AG20443 (cell line): Measurements from ENCODE around the gene TMEM40.
A peak's percentile ranks its signal among the peaks of the same experiment; 100 is the strongest.
"Not testable (repeated sequence)": the region's sequence is repeated elsewhere in the genome, so short reads cannot be mapped to it uniquely, and the experiment has no call there.

Experiments used
- DNase-seq: peaks from one replicate; pipeline ENCODE4 v3.0.0; 2012; ENCODE audit warnings: low spot score, mixed read lengths

TMEM40 gene

GRCh38 chr3:12750658-12751071 lies 8.4 kb downstream of the TMEM40 start:
- DNase-seq: peak; percentile 75

- peak; percentile 79 for DNase-seq
Measured at GRCh38 chr3:12750223-12750622, 8.8 kb downstream of the TMEM40 start.

DNA sequence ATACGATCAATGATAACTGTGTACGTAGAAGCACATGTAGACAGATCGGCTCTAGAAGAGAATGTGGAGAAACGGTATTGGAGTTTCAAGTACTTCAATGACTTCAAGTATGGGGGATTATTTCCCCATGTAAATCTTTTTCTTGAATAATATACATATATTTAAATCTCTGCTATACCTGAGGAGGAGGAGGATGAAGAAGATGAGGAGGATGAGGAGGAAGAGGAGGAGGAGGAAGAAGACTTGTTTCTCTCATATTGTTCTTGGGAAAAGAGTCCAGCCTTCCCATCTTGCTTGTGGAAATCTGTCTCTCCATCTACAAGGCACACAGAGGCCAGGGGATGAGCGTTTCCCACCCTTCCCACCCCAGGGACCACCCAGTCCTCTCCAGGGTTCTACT lies 10.6 kb downstream of the TMEM40 start:
- no peak for DNase-seq

GRCh38 chr3:12746419-12746818 lies 12.6 kb downstream of the TMEM40 start:
- no peak for DNase-seq

GRCh38 chr3:12744326-12744725 lies 14.7 kb downstream of the TMEM40 start:
- no peak for DNase-seq

DNA sequence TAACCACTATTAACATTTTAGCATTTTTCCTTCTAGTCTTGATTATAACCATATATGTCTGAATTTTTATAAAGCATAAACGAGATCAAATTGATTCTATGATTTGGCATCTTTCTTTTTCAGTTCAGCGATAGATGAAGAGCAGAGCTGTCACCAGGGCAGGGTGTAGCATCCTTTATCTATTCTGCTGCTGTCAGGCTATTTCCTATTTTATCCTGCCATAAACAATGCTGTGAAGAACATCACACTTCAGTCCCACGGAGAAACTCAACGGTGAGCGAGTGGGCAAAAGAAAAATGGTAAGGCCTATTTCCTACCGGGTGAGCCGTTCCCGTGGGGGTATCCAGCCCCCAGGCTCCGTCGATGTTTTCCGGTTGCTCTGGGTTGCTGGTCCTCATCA lies 15.5 kb downstream of the TMEM40 start:
- no peak for DNase-seq

- no peak for DNase-seq
Measured at GRCh38 chr3:12742330-12743107, 16.5 kb downstream of the TMEM40 start.

GRCh38 chr3:12741209-12741608 lies 17.9 kb downstream of the TMEM40 start:
- no peak for DNase-seq

DNA sequence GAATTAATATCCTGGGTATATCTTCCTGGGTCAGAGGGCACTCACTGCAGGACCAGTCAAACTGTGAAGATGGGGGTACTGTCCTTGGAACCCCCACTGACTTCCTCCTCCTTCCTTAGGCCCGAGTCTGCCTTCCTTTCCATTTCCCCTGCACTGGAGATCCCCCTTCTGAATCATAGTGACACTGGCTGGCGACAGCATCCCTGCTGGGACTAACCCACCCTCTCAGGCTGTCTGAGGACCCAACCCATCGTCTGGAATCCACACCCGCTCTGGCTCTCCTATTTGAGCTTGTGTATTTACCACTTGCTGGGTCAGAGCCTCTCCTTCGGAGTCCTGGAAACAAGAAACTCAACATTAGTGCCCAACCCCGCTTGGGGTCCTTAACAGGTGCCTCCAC lies 21.2 kb downstream of the TMEM40 start:
- no peak for DNase-seq

- DNase-seq: no peak
Measured at GRCh38 chr3:12737319-12737718, 21.7 kb downstream of the TMEM40 start.

- no peak for DNase-seq
Measured at GRCh38 chr3:12734960-12735359, 24.1 kb downstream of the TMEM40 start.

DNA sequence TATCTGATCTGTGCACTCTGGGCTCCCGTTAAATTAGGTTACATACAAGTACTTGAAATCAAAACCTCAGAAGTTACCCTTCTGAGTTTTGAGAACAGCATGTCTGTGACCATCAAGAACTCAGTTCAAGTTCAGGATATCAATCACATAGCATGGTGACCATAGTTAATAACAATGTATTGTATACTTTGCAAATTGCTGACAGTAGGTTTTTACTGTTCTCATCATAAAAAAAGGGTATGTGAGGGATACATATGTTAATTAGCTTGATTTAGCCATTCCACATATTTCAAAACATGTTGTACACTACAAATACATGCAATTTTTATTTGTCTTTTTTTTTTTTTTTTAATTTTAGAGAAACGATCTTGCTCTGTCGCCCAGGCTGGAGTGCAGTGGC lies 25.5 kb downstream of the TMEM40 start:
- DNase-seq: no peak

DNA sequence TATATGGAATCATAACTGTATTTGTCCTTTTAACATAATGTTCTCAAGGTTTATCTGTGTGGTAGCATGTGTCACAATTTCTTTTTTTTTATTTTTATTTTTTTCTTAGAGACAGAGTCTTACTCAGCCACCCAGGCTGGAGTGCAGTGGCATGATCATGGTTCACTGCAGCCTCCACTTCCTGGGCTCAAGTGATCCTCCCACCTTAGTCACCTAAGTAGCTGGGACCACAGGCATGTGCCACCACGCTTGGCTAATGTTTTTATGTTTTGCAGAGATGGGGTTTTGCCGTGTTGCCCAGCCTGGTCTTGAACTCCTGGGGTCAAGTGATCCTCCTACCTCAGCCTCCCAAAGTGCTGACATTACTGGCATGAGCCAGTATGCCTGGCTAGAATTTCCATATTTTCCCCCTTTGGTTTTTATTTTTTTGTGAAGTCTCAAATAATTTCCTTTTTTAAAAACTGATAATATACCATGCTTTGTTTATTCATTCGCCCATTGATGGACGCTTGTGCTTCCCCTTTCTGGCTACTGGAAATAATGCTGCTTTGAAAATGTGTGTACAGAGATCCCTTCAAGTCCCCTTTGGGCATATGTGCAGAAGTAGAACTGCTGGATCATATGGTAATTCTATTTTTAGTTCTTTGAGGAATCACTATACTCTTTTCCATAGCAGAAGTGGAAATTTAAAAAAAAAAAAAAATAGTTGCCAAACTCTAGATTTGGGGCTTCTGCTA lies 28.4 kb downstream of the TMEM40 start:
- DNase-seq: no peak

DNA sequence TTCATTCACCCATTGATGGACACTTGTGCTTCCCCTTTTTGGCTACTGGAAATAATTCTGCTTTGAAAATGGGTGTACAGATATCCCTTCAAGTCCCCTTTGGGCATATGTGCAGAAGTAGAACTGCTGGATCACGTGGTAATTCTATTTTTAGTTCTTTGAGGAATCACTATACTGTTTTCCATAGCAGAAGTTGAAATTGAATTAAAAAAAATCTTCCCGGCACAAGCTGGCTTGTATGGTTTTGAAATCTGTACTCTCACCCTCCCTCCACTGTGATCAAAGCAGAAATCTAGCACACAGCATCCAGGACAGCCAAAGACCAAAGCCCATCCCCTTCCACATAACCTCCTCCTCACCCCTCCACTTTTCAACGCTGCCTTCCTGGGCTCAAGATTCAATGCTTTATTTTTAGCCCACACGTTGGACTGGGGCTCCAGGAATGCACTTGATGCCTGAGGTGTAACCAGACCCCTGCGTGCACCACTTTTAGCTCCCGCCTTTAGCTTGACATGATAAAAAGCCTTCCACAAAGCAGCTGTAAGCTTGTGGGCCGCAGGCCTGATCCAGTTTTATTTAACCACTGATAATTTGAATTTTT lies 29.9 kb downstream of the TMEM40 start:
- DNase-seq: no peak

- DNase-seq: no peak
Measured at GRCh38 chr3:12727937-12728336, 31.1 kb downstream of the TMEM40 start.

GRCh38 chr3:12727481-12727880 lies 31.6 kb downstream of the TMEM40 start:
- no peak for DNase-seq

GRCh38 chr3:12725436-12725835 lies 33.6 kb downstream of the TMEM40 start:
- DNase-seq: no peak

DNA sequence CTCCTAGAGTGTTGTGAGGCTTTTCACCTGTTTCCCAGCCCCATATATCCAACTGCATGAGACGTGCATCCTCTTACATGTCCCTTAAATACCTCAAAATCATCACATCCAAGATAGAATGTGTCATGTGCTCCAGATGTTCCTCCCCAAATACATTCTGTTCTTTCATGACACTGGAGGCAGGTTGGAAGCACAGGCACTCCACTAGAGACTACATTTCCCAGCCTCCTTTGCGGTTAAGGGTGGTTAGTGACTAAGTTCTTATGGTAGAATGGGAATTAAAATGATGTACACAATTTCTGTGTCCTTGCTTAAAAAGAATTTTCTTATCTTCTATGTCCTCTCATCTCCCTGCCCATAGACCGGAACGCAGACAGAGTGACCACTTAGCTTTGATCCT lies 34.3 kb downstream of the TMEM40 start:
- no peak for DNase-seq

- not testable (repeated sequence) for DNase-seq
Measured at GRCh38 chr3:12723362-12723761, 35.7 kb downstream of the TMEM40 start.

DNA sequence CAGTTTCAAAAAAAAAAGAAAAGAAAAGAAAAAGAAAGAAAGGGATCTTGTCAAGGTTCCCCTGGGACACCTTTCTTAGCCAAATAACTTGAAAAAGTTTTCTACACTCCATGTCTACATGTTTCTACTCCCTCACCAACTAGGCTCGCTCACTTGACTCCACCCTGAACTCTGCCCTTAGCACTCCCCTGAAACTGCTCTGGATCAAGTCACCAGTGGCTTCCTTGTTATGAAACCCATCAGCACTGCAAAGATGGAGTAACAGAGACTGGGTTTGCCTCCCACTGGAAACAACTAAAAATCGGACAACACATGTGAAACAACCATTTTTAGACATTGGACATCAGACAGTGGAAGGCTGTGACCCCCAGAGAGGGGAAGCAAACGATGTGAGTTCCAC lies 36.8 kb downstream of the TMEM40 start:
- DNase-seq: no peak

DNA sequence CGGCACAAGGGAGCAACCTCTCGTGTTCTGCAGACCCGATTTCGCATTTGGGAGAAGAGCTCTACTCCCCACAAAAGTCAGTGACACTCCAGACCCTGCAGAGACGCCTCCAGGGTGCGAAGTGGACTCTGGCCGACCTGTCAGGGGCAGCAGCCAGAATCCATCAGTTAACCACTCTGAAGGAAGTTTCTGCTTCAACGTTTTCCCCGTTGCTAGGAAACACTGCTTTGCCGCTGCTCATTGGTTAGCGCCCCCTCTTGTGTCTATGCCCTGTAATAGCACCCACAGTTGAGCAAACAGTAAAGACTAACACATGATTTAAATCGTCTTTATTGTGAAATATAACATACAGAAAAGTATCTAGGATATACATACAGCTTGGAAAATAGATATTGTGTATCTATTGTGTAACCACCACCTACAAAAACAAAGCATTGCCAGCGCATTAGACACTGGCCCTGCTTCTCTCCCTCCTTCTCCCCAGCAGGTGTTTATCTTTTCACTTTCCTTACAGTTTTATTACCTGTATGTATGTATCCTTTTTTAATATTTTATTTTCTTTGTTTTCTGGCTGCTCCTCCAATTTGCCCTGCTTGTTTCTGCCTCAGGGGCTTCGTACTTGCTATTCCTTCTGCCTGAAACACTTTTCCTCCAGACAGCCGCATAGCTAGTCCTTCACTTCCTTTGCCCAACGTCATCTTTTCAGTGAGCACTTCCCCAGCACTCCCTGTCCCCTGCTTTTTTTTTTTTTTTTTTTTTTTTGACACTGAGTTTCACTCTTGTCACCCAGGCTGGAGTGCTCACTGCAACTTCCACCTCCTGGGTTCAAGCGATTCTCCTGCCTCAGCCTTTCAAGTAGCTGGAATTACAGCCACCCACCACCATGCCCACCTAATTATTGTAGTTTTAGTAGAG lies 38.8 kb downstream of the TMEM40 start:
- peak; percentile 92 for DNase-seq

- no peak for DNase-seq
Measured at GRCh38 chr3:12719541-12719940, 39.5 kb downstream of the TMEM40 start.
